GM19372 (cell line): ENCODE measurements around the gene GJB6.

Experiments
- ATAC-seq: cut with Tn5 transposase; IDR thresholded peaks from one replicate; pipeline ENCODE4 v1.9.1; 2021; ENCODE audit warnings: mild to moderate bottlenecking, low read depth, moderate library complexity; ENCODE audit not compliant: unreplicated experiment

Gene GJB6

DNA sequence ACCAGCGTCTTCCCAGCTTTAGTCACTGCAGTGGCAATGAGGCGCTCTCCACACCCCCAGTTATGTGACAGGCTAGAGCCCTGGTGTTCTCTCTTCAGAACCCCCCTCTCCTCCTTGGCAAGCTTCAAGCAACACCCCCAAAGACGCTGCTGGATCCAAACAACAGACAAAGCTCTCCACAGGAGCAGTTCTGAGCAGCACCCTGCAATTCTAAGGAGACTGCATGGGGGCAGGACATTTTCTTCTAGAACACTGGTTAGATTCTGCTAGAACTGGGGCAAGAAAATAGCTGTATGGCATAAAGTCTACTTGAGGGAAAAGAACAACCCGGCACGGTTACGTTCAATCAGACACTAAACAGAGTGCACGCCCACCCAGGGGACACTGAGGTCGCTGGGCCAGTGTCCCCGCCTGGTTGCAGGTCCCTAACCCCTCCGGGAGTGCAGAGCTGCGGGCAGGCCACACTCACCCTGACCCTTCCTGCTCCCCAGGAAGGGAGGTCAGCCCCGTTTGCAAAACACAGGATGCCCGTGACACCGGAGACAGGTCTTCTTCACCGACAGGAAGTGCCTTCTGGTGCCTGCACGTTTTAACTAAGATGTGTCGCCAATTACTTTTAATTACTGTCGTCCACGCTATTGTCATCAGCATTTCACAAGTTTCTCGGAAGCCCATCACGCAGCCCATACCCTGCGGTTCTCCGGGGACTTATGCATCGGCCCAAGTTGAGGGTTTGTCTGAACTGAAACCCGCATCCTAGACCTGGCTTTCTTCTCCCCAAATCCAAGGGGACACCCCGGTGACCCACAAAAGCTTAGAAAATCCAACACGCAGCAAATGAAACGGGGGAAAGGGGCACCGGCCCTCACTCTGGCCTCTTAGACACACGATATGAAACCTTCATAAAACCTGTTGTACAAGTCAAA is 943 bp downstream of the GJB6 start:
- no peak for ATAC-seq

DNA sequence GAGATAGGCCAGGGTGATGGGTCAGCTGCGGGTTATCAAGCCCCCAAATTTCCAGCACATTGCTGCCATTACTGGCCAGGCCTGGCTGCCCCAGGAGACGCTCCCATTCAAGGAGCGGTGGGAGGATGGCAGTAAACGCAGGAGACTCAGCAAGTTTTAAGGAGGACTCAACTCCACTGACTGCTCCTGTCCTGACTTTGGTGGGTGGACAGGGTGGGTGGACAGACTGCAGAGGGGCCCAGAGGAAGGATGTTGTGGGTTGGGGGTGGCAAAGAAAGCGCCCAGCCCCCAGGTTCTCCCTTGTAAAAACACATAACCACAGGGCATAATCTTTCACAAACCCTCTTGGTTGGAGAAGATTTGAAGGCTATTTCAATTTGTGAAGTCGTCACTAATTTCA is 4.4 kb downstream of the GJB6 start:
- ATAC-seq, result no peak

DNA sequence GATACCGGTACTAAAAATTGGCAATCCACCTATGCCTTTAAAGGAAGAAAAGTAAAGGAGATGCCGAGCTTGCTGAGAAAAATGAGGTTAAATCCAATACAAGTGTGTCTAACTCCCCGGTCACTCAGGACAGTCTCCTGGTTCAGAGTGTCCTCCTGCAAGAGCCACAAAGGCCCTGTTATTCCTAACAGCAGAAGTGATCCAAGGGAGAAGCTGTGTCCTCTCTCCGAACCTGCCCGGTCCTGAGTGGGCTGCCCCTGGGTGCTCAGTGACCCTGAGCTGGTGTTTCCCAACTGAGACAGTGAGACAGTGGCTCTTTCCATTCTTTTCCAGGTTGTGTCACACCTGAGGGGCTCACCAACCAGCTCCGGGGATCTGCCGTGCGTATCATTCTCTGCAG is 4.8 kb downstream of the GJB6 start:
- ATAC-seq, result no peak

DNA sequence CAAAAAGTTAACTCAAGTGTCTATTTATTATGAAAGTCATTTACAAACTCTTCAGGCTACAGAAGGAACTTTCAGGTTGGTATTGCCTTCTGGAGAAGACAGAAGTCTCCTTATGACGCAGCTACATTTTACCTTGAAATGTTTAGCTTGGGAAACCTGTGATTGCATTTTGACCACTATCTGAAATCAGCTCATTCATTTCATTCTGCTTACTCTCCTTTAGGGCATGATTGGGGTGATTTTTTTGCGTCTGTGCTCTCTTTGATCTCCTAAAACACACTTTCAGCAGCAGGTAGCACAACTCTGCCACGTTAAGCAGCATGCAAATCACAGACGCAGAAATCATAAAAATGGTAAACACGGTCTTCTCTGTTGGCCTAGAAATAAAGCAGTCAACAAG is 9.6 kb downstream of the GJB6 start:
- ATAC-seq, result no peak

DNA sequence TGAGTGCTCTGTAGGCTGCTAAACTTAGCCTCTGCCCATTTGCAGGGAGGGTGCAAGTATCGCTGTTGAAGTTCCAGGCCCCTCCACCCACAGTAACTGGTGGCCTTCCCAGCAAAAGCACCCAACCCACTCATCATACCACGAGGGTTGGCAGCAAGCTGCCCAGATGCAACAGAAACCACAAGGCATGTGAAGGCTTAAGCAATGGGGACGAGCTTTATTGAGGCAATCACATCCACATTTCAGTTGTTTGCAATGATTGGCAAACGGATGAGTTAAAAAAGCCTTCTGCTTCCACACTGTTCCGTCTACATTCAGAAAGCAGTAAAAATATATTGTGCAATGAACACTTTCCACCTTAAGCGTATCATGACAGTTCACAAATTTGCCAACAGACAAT is 10.3 kb downstream of the GJB6 start:
- no peak for ATAC-seq

DNA sequence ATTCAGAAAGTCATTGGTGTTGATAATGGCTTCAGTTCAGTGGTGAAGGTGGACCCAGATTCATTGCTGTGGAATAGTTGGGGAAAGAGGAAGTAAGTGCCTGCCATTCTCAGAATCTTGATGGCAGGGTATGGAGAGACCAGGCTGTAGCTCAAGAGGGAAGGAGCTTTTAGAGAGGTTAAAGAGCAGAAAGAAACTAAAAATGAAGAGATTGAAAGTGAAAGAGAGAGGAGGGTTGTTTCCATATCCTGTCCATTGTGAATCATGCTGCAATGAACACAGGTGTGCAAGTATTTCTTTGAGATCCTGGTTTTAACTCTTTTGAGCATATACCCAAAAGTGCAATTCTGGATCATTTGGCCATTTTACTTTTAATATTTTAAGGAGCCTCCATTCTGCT is 12.5 kb downstream of the GJB6 start:
- ATAC-seq, result peak; percentile 95

DNA sequence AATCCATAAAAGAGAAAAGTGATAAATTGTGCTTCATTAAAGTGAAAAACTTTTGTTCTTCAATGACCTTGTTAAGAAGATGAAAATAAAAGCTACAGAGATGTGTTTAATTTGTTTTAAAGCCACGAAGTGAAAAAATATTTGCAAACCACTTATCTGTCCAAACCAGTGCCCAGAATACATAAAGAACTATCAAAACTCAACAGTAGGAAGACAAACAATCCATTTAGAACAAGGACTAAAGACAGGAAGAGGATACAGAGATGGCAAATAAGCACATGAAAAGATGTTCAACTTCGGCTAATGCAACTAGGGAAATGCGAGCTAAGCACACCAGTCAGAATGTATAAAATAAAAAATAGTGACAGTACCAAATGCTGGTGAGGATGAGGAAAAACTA is 15.0 kb downstream of the GJB6 start:
- ATAC-seq, result no peak

DNA sequence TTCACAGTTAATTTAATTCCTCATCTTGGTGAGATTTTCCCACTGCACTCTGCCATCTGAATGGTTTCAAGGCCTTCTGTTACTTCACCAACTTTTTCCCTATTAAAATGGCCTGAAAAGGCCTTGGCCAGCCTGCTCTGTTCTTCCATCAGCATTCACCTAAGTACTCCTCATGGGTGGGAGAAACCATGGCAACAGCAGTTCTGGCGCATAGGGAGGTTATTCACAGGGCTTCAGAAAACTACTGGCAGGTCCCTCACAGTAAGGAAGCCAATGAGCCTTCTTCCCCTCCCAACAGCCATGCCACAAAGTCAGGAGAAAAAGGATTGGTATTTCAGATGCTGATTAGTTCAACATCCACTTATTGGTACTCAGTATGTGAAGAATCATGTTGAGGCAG is 22.2 kb downstream of the GJB6 start:
- ATAC-seq, result no peak

DNA sequence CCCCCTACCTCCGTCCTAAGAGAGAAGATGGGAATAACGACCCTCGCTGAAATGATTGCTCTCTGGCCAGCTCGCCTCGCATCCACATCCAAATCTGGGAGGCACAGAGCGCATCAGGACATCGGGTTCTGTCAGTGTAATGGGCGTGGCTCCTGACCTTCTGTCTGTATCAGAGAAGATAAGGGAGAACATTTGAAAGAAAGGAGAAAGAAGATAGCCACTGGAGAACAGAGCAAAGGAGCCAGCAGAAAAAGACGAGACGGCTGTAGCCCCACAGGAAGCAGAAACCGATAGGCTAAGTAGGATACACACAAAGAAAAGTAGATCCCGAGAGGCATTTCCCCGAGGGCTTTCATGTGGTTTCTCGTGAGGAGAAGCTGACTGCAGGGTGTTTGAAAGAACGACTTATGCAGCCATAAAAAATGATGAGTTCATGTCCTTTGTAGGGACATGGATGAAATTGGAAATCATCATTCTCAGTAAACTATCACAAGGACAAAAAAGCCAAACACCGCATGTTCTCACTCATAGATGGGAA is 25.4 kb downstream of the GJB6 start:
- no peak for ATAC-seq

DNA sequence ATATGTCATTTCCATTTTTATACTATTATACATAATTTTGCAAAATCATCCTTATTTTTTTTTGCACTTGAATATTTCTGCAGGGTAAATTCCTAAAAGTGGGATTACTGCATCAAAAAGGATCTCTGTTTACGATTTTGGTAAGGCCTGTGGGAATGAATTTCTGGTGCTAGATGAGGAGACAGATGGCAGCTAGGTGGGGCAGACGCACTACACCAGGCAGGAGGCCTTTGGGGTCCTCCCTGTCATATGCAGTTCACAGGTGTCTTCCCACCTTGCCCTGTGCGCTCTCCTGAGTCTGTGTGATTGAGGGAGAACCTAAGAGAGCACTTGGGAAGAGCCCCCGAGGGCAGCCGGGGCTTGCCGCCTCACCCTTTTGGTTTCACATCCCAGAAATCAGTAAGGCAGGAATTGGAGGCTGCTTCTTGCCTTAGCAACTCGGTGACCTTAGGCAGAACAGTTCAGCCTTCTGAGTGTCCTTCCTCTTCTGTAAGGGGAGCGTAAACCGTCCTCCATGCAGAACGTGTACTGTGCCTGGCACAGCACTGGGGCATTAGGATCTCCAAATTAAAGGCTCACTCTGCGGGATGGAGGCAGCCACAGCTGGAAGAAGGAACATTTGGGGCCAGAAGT is 25.9 kb downstream of the GJB6 start:
- ATAC-seq, result no peak

DNA sequence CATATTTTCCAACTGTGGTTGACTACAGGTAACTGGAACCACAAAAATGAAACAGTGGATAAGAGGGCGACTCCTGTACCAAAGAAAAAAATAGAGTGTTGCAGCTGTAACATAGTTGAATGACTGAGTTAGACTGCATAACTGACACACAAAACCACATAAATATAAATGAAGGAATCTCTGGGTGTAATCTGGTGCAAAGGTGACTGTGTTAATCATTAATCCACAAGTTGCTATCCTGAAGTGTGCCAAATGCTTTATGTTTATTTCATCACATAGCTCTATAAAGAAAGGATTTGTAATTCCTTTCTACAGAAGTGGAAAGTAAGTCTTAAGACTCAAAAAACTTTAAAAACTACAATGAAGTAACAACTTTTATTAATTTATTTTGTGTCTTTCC is 33.3 kb downstream of the GJB6 start:
- ATAC-seq, result no peak

DNA sequence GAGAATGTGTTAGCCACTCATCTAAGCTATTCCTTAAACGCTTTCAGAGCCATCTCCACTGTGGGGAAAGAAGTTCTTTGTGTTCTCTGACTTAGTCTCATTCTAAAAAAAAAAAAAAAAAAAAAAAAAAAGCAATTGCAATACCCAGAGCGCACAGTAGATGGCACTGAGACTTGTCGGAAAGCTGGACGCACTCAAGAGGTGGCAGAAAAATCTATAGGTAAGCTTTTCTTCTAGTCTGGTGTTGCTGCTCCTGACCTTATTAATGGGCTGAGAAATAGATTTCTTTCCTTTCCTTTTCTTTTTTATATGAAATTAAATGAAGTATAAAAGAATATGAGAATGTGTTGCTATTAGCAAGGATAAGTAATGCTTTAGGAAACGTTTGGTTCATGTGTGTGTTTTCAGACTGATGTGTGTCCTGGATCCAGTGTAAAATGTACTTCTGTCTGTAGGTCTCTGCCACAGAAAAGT is 34.7 kb downstream of the GJB6 start:
- ATAC-seq, result no peak

DNA sequence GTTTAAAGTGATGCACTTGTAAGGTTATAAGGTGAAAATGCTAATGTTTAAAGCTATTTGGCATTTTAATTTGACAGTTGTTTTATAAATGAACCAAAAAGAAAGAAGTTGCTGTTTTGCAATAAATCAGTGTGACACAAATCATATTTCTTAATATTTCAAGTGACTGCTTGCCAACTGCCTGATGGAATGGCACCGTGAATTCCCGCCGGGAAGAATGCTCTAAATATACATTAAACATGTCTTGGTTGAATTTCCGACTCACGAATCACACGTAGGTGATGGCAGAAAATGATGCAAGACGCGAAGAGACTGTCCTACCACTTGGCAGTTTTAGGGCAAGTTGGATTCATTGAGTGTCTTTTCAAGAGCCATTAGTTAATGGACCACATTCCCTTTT is 36.3 kb downstream of the GJB6 start:
- no peak for ATAC-seq

DNA sequence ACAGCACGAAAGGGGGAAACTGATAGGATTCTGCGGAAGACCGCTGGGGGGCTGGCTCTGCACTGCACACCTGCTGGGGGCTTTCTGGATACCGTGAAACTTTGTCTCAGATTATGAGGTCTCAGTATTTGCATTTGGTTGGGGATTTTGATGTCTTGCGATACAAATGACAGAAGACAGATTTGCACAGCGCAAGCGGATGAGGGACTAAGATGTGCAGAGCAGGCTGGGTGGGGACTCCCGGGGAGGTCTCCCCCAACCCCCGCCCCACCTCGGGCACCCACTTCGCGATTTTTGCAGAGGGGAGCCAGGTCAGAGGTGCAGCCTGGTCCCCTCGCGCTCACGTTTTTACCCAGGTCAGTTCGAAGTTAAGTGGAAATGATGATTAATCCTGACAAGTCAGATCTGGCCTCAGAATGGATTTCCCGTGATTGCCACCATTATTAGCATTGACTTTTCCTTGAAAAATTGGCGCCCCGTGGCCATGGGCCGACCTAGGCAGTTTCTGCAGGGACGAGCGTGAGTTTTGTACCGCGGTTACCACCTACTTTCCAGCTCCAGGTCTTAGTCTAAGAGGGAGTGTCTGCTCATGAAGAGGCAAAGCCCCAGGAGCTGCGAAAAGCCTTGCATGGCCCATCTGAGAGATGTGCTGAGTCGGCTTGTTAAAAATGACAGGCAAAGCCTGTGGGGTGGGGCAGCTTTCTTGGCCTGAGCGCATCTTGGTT is 38.0 kb downstream of the GJB6 start:
- ATAC-seq, result no peak

DNA sequence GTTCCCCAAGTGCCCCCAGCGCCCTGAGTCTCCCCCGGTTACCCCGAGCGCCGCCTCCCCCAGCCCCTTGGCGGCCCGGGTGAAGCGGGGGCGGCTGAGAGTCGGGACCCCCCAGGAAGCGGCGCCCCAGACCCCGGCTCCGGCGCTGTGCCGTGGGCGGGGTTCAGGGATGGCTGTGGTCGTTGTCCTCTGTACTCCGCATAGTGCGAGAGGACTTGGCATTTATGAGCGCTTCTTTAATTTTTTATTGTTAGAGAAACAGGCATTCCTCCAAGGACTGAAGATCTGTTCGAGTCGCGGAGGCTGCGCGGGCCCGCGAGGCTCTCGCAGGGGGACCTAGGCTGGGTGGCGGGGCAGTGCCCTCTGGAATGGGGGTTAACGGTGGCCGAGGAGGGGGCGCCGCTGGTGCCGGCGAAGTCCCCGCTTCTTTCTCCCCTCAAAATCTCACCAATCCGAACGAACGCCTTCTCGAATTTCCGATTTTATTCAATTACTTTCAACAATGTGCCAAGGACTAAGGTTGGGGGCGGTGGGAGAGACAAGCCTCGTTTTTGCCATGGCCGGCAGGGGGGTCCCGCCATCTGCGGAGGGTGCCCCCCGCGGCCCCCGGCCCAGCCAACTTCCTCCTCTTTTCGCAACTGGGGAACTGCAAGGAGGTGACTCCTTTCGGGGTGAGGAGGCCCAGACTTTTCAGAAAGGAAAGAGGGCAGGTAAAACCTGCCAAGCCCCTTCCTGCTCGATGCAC is 38.8 kb downstream of the GJB6 start:
- no peak for ATAC-seq

DNA sequence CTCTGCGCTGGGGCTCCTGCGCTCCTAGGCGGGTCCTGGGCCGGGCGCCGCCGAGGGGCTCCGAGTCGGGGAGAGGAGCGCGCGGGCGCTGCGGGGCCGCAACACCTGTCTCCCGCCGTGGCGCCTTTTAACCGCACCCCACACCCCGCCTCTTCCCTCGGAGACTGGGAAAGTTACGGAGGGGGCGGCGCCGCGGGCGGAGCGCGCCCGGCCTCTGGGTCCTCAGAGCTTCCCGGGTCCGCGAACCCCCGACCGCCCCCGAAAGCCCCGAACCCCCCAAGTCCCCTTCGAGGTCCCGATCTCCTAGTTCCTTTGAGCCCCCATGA is 39.3 kb downstream of the GJB6 start, which contains the start of gene GJB2:
Gene GJB2 (minus strand): TSS at position 103 of the 326 bp plus-strand sequence. CDS start 3,357 bp downstream, outside the sequence.
- ATAC-seq, result no peak

DNA sequence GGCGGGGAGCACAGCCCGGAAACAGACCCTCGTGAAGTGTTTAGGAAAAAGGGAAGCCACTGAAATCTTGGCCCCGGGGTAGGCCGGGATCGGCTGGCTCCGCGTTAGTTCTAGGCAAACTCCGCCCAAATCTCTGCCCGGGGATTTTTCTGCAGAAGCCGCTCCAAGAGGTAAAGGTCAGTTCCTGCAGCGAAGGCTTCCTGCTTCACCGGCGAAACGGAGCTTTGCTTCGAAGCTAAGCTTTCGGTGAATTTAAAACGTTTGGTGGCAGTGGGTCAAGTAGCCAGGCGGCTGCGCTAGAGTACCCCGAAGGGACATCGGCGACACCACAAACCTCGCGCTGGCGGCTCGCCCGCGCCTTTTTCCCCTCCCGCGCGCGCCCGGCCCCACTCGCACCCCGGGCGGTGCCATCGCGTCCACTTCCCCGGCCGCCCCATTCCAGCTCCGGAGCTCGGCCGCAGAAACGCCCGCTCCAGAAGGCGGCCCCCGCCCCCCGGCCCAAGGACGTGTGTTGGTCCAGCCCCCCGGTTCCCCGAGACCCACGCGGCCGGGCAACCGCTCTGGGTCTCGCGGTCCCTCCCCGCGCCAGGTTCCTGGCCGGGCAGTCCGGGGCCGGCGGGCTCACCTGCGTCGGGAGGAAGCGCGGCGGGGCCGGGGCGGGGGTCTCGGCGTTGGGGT is 39.8 kb downstream of the GJB6 start:
- no peak for ATAC-seq

DNA sequence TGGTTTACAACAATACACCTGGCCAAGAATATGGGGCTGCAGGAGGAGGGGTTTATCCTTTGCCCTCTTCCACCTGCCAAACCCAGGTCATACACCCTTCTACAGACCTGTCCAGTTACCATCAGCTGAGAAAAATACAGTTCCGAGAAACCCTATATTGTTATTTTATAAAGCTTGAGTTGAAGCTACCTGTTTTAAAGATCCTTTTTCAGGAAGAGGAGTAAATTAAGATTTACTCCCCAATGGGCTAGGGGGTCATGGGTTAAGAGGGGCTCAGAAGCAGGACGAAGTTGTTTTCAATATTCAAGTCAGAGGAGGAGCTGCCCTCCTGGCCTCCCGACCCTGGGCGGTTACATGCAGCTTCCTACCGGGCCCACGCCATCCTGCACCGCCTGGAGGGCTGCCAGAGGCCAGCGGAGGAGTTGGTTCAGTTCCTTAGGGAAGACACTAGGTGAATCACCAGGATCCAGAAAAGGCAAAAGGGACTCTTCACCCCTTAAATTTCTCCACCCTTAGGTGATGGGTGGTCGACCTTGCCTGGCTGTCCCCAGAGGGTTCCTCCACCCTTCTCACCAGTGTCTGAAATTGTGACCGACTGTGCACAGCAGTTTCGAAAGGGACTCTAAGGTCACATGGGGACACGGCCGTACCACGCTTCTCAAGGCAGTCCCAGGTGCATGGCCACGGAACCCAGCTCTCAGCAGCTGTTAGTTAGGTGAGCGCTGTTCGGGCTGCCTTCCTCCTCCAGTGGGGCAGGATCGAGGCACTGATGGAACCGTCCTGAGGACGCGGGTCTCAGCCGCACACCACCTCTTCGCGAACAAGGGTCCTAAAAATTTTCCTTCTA is 40.6 kb downstream of the GJB6 start:
- ATAC-seq, result no peak
